HG02759 (cell line): ENCODE measurements around the gene RNF180.
"Not testable (repeated sequence)": the region's sequence is repeated elsewhere in the genome, so short reads cannot be mapped to it uniquely, and the experiment has no call there.

Source experiments
- ATAC-seq: cut with Tn5 transposase; IDR thresholded peaks from one replicate; pipeline ENCODE4 v1.9.1; 2021; ENCODE audit warnings: mild to moderate bottlenecking, moderate library complexity; ENCODE audit not compliant: unreplicated experiment

Gene RNF180

DNA sequence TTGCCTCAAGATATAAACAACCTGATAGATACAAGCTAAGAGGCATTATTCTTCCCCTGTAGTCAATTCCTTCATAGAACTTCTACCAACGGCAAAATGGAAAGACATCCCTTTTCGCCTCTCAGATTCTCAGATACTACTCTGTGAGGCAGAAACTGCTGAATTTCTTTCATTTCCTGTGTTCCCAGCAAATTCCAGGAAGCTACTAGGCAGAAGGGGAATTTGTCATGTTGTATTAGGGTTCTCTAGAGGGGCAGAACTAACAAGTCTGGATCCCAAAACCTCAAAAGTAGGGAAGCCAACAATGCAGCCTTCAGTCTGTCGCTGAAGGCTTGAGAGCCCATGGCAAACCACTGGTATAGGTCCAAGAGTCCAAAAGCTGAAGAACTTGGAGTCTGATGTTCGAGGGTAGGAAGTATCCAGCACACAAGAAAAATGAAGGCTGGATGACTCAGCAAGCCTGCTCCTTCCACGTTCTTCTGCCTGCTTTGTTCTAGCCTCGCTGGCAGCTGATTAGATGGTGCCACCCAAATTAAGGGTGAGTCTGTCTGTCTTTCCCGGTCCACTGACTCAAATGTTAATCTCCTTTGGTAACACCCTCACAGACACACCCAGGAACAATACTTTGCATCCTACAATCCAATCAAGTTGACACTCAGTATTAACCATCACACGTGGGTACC lies 15.2 kb downstream of the RNF180 start:
- ATAC-seq, result no peak

DNA sequence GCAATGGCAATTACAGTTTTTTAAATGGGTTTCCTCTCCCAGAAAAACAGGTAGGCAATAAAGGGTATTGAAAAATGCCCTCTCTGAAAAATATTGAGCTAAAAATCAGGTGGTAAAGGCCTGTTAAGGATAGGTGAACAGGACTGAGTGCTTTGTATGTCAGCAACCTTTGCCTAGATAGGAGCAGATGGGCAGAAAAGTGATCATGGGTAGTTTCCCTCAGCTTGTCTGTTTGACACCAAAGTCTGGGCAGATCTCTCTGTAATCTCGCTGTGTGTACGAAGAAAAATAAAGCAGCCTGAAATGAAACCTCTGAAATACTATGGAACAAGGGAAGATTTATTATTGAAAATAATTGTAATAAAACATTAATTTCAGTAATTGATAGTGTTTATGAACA lies 15.8 kb downstream of the RNF180 start:
- ATAC-seq, result no peak

DNA sequence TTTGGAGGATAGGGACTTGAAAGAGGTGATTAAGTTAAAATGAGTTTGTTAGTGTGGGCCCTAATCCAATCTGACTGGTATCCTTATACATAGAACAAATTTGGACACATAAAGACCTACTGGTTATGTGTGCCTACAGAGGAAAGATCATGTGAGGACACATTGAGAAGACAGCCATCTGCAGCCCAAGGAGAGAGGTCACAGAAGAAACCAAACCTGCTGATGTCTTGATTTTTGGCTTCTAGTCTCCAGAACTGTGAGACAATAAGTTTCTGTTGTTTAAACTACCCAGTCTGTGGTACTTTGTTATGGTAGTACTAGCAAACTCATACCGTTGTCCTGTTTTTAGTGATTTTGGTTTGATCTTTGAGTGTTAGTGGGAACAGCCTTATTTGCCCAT lies 18.3 kb downstream of the RNF180 start:
- ATAC-seq, result no peak

DNA sequence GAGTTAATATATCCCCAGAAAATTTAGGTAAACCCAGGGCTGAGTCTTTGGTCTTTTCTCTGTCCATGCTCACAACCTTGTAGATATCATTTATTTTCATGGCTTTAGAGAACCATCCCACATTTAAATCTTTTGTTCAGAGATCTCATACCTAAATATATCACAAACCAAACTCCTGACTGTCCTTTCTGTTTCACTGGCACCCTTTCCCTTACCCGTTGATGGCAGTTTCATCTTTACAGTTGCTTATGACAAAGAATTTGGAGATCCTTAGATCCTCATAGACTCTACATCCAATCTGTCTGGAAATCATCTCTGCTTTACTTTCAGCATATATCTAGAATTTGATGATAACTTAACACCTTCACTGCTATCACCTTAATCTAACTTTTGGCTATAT lies 19.2 kb downstream of the RNF180 start:
- no peak for ATAC-seq

DNA sequence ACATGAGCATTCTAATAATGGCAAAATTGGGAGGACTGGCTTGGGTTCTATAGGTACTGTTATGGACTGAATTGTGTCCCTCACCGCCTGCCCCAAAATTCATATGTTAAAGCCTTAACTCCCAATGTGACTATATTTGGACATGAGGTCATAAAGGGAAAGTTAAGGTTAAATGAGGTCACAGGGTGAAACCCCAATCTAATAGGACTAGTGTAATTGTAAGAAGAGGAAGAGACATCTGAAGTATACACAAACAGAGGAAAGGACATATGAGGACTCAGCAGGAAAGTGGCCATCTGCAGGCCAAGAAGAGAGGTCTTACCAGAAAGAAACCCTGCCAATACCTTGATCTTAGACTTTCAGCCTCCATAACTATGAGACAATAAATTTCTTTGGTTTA lies 23.1 kb downstream of the RNF180 start:
- ATAC-seq, result no peak

DNA sequence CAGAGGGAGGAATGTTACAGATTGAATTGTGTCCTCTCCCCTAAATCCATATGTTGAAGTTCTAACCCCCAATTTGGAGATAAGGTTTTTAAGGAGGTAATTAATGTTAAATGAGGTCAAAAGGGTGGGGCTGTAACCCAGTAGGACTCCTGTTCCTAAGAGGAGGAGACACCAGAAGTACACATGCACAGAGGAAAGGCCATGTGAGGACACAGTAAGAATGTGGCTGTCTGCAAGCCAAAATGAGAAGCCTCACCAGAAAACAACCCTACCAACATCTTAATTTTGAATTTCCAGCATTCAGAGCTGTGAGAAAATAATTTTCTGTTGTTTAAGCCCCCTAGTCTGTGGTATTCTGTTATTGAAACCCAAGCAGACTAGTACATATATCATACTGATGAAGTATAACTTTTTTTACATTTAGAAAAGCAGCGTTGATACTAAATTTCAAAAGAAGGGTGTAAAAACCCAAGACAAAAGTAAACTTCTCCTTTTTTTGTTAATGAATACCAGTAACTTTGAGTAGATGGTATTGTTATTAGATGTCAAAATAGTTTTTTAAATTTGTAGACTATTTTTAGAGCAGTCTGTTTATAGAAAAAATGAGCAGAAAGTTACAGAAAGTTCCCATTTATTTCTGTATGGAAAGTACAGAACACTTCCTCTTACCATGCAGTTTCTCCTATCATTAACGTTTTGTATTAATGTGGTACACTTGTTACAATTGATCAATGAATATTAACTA lies 25.1 kb downstream of the RNF180 start:
- ATAC-seq, result peak; percentile 54

DNA sequence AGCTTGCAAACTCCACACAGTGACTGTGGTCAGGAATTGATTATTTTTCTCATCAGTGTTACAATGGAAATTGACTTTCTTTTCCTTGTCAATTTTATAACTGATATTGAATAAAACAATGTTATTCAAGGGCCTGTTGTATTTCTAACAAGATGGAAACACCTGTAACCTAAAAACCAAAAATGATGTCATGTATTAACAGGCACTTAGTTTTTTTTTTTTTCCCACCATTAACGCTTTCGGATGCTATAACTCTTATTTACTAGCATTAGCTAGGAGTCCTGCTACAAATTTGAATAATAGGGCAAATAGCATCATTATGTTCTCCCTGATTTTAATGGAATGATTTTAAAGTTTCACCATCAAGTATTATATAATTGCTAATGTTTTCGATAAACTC lies 30.3 kb downstream of the RNF180 start:
- ATAC-seq, result no peak

DNA sequence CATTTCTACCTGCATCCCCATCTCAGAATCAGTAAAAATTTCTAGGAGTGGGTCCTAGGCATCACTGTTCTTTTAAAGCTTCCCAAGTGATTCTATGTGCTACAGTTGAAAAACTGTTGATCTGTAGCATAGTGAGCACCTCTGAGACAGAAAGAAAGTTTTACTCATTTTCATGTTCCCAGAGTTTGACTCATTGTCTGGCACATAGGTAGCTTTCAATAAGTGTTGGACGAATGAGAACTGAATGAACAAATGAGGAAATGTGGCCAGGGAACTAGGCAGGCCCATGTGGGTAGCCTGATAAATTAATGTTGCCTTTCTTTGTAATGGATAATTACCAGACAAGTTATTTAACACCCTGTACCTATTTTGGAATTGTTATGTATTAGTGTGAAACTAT lies 33.8 kb downstream of the RNF180 start:
- ATAC-seq, result no peak

DNA sequence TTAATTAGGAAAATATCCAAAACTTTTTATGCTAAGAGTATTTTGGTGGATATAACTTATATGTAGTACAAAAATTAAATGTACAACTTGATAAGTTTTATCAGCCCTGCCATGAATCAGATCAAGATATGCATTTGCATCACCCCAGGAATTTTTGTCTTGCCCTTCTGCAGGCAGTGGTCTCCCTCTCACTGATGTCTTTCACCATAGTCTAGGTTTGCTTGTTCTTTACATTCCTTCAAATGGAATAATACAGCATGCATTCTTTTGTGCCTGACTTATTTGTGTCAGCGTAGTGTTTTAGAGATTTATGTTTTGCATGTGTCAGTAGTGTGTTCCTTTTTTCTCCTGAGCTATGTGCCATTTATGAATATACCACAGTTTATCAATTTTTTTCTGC lies 36.4 kb downstream of the RNF180 start:
- no peak for ATAC-seq

DNA sequence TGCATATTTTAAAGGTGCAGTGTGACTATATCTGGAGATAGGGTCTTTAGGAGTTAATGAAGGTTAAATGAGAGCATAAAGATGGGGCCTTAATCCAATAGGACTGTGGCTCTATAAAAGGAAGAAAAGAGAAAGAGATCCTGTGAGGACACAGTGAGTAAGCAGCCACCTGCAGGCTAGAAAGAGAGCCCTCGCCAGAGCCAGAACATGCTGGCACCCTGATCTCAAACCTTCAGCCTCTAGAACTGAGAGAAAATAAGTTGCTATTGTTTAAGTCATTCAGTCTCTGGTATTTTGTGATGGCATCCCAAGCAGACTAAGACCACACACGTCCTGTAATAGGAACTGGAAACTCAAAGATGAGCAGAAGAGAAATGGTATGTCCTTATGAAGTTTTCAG lies 41.0 kb downstream of the RNF180 start:
- no peak for ATAC-seq

DNA sequence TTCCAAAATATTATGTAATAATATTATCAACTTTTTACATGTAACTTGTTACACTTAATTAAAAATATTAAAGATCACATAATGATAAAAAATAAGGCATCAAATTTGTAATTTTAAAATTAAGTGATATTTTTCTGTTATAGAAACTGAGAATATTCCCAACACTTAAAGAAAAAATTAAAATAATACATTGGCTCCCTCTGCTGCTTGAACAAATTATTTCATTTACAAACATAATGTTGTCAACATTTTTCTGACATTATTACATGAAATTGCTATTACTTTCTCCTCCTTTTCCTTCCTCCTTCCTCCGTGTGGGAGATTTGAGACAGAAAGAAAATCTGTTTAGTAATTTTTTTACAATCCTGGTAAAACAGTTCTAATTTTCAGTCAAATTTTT lies 42.3 kb downstream of the RNF180 start:
- ATAC-seq, result no peak

DNA sequence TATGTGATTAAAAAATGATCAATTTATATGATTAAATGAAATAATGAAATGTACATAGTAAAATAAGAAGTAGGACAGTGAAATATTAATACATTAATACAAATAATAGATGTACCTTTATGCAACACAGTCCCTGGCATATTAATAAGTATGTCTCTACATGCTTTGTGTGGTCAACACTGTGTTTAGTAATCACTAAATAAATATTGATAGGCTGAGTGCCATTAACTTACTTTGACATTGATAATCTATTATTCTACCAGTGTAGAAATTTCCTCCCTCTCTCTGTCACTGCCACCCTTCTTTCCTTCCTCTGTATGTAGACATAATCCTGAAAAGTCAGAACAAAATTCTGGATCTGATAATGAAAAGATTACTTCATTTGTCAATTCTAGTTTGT lies 43.7 kb downstream of the RNF180 start:
- ATAC-seq, result no peak

DNA sequence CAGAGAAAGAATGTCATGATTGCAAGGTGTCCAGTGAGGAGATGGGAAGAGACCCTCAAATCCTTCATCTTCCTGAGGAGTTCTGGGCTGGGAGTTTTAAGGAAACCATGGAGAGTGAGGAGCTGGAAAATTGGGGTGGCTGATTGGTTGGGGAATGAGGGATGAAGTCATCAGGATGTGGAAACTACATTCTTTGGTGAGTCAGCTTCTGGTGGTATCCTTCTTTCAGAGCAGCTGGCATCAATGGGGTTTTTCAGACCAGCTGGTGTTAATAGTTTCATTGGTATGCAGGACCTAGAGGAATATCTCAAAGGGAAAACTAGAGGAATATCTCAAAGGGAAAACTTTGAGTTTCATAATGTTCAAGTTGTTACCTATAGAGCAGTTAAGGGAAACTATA lies 45.2 kb downstream of the RNF180 start:
- ATAC-seq, result no peak

DNA sequence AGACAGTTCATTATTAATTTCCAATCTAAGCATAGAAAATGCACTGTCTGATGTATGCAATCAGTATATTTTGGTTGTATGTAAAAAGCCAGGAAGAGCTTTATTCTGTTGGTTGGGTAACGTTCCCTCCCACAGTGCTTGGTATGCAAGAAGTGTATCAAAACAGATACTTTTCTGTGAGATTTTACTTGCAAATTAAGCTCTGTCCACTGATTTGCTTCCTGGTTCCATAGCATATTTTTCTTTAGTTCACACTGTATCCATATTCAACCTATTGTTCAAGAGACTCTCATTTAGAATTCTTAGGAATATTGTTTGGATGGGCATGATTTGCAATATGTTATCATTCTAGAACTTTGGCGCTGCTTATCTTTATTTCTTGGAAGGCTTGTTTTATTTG lies 47.4 kb downstream of the RNF180 start:
- no peak for ATAC-seq

DNA sequence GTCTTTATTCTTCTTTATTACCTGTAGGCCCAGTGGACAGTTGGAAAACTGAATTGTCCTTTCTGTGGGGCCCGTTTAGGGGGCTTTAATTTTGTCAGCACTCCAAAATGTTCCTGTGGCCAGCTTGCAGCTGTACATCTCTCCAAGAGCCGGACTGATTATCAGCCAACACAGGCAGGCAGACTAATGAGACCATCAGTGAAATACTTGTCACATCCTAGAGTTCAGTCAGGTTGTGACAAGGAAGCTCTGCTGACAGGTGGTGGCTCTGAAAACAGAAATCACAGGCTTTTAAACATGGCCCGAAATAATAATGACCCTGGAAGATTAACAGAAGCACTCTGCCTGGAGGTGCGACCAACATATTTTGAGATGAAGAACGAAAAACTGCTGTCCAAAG lies 47.9 kb downstream of the RNF180 start:
- ATAC-seq, result no peak

DNA sequence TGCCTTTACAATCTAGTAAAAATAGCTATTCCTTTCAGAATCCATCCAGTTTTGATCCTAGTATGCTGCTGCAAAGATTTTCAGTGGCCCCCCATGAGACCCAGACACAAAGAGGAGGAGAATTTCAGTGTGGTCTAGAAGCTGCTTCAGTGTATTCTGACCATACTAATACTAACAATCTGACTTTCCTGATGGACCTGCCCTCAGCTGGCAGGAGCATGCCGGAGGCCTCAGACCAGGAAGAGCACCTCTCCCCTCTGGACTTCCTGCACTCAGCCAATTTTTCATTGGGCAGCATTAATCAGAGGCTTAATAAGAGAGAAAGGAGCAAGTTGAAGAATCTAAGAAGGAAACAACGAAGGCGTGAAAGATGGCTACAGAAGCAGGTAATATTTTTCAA lies 48.5 kb downstream of the RNF180 start:
- no peak for ATAC-seq

DNA sequence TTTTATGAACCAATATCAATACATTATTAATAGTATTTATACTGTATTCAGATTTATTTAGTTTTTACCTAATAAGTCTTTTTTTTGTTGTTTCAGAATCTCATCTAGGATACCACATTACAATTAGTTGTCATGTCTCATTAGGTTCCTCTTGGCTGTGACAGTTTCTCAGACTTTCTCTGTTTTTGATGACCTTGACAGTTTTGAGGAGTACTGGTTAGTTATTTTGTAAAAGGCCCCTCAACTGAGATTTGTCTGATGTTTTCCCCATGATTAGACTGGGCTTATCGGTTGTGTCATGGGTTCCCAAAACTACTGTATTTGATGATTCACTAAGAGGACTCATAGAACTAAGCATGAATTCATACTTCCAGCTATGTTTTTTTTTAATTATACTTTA lies 56.3 kb downstream of the RNF180 start:
- no peak for ATAC-seq

DNA sequence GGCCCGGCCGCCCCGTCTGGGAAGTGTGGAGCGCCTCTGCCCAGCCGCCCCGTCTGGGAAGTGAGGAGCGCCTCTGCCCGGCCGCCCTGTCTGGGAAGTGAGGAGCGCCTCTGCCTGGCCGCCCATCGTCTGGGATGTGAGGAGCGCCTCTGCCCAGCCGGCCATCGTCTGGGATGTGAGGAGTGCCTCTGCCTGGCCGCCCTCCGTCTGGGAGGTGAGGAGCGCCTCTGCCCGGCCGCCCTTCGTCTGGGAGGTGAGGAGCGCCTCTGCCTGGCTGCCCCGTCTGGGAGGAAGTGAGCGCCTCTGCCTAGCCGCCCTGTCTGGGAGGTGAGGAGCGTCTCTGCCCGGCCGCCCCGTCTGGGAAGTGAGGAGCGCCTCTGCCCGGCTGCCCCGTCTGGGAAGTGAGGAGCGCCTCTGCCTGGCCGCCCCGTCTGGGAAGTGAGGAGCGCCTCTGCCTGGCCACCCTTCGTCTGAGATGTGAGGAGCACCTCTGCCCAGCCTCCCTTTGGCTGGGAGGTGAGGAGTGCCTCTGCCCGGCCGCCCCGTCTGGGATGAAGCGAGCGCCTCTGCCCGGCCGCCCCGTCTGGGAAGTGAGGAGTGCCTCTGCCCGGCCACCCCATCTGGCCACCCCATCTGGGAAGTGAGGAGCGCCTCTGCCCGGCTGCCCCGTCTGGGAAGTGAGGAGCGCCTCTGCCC lies 59.8 kb downstream of the RNF180 start:
- not testable (repeated sequence) for ATAC-seq

DNA sequence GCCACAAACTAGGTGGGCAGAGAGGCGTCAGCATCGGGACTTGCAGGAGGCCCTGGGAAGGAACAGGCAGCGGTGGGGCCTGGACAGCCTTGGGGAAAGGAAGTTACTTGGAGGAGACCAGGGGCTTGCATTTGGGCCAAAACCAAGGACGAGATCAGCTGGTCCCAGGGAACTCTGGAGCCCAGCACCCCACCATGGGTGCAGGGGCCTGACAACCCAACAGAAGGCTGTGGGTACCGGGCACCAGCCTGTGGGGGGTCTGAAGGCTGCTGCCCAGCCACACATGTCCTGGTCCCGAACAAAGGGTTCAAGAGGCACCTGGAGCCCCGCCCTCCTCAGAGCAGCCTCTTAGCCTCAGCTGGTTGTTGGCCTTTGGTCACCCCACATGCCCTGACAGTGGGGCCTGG lies 61.5 kb downstream of the RNF180 start:
- not testable (repeated sequence) for ATAC-seq

DNA sequence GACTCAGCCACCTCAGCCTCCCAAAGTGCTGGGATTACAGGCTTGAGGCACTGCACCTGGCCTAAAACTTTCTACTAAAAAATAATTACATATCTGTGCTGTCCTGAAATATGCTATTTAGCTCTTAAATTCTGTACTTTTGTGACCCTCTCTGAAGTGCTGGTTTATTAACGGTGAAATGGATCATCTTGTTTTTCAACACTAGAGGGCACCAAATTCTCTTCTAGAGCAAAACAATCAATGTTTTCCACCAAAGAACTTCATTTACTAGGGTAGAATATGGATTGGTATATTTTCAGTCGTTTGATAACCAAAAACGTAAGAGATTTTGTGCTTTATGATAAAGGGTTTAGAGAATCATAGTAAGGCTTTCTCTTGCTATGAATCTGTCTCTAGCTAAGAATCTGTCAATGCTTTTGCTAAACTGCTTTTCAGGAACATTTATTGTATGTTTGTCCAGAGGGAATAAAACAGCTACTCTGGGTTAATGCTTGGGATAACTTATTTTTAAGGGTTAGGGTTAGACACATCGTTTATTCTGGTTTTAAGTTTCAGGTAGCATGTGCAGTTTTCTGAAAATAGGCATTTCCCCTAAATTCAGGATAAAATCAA lies 63.6 kb downstream of the RNF180 start:
- peak; percentile 75 for ATAC-seq

DNA sequence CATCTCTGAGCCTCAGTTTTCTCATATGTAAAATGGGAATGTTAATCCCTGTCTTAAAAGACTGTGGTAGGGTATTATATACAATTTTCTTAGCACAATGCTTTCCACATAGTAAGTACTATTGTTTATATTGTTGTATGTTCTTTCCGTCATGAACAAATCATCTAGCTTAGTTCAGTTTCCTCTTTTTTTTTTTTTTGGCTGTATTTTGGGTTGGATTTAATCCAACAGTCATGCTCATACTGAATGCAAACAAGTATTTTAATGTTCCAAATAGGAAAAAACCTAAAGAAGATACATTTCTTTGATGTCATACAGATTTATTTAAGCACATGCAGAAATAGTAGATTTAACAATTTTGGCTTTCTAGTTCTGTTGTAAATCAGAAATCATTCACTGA lies 95.1 kb downstream of the RNF180 start:
- ATAC-seq, result no peak

DNA sequence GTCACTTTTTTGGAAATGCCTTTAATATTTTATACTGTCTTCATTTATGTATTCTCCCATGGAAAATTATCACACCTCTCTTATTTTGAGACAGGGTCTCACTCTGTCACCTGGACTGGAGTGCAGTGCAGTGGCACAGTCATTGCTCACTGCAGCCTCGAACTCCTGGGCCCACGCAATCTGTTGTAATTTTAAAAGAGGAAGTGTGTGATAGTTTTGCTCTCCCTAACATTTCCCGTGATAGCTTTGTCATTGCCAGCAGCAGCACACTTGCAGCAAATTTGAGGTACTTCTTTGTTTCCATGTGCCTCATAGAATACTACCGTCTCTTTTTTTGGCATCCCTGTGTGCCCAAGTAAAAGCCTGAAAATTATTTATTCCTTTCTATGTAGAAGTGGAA lies 103.5 kb downstream of the RNF180 start:
- ATAC-seq, result no peak
